Vagina (tissue), 2 donors: ENCODE measurements around the gene PCBP3. TPM values are rescaled to one million over a fixed set of nuclear protein-coding genes. Genes with fewer than 3 reads are reported as not detected.

Experiments used
- DNase-seq, 2 donors: peaks; one replicate each; pipeline ENCODE4 v3.0.0-alpha.2; 2017; ENCODE audit errors: extremely low spot score in 2 of 2
- H3K27ac ChIP-seq: fragments of 200-600 bp; sonication (generic); one replicate; pipeline ENCODE4 v1.5.1; 2019
- H3K27me3 ChIP-seq: fragments of 200-600 bp; sonication (generic); one replicate; pipeline ENCODE4 v1.5.1; 2019
- H3K36me3 ChIP-seq, 2 donors: fragments of 200-600 bp; sonication (generic); one replicate each; pipeline ENCODE4 v1.5.1; 2017 to 2019
- H3K4me1 ChIP-seq: fragments of 200-600 bp; sonication (generic); one replicate; pipeline ENCODE4 v1.5.1; 2019
- H3K4me3 ChIP-seq, 2 donors: fragments of 200-600 bp; sonication (generic); 1 replicate in 1 of 2; 2 replicates in 1 of 2; pipeline ENCODE4 v1.5.1; 2016 to 2019
- H3K9me3 ChIP-seq: fragments of 200-600 bp; sonication (generic); one replicate; pipeline ENCODE4 v1.5.1; 2019
- CTCF ChIP-seq, 3 experiments: fragments of 450-650 bp in 2 of 3; fragments of 200-600 bp in 1 of 3; sonication (generic) in 1 of 3; IDR thresholded peaks; one replicate each; pipeline ENCODE4 v1.5.1; 2017 to 2019; ENCODE audit warnings: antibody characterized with exemption in 3 of 3, mild to moderate bottlenecking in 2 of 3, moderate library complexity in 2 of 3
- POLR2A ChIP-seq, 2 donors: fragments of 450-650 bp; IDR thresholded peaks; one replicate each; pipeline ENCODE4 v1.6.1; 2017; ENCODE audit warnings: antibody characterized with exemption in 2 of 2, mild to moderate bottlenecking in 2 of 2, moderate library complexity in 2 of 2
- POLR2AphosphoS5 ChIP-seq, 2 donors: sonication (generic); formaldehyde crosslinking; IDR thresholded peaks; one replicate each; pipeline ENCODE4 v1.9.0; 2017; ENCODE audit warnings: antibody characterized with exemption in 2 of 2, mild to moderate bottlenecking in 2 of 2, low read depth in 1 of 2; ENCODE audit not compliant: insufficient read depth in 1 of 2
- intact Hi-C: fragments of 100-400 bp; cut with DNase I; formaldehyde crosslinking; loops from one replicate; pipeline ENCODE4 v1.15.1; 2023
- total RNA-seq: library from RNA; depleted of rRNA; stranded (reverse); fragments of >200 nt; gene quantifications from one replicate; pipeline ENCODE4 v1.2.3, GENCODE V29; 2016

PCBP3 gene
- total RNA-seq, 1 donor from 2014 or later = 4.9 TPM

- intact Hi-C loops = no loop called here
- no peak for TF ChIP-seq CTCF (IDR thresholded peaks at IDR 0.05)
- no peak for TF ChIP-seq POLR2AphosphoS5 (IDR thresholded peaks at IDR 0.05; ENCODE audit: insufficient read depth in 1 of 2, low read depth in 1 of 2)
- TF ChIP-seq POLR2A (IDR thresholded peaks at IDR 0.05) = no peak
- no peak overlapping the region for H3K4me3 ChIP-seq
Measured at GRCh38 chr21:45761704-45762103, 118.2 kb downstream of the PCBP3 start.

GRCh38 chr21:45763074-45763473, 119.5 kb downstream of the PCBP3 start:
- TF ChIP-seq POLR2A (IDR thresholded peaks at IDR 0.05) (no peak), CTCF (IDR thresholded peaks at IDR 0.05) (no peak), POLR2AphosphoS5 (IDR thresholded peaks at IDR 0.05; ENCODE audit: insufficient read depth in 1 of 2, low read depth in 1 of 2) (no peak)
- Histone ChIP-seq H3K36me3 (no peaks in the 10 kb centered on the region), H3K4me3 (no peak overlapping the region), H3K9me3 (no peaks in the 10 kb centered on the region), H3K27me3 (no peaks in the 10 kb centered on the region), H3K4me1 (no peaks in the 10 kb centered on the region), H3K27ac (no peak overlapping the region)
- intact Hi-C loops = no loop called here
- no peak for DNase-seq

More at GRCh38 chr21:45761704-45762103, 118.2 kb downstream of the PCBP3 start:
- Histone ChIP-seq H3K36me3 (no peaks in the 10 kb centered on the region), H3K27ac (no peak overlapping the region), H3K27me3 (no peaks in the 10 kb centered on the region), H3K9me3 (no peaks in the 10 kb centered on the region), H3K4me1 (no peaks in the 10 kb centered on the region)
- DNase-seq = no peak

- no peak overlapping the region for H3K4me3 ChIP-seq
- intact Hi-C loops = no loop called here
- H3K4me1 ChIP-seq = no peaks in the 10 kb centered on the region
- no peaks in the 10 kb centered on the region for H3K9me3 ChIP-seq
- H3K27ac ChIP-seq = no peak overlapping the region
- no peaks in the 10 kb centered on the region for H3K27me3 ChIP-seq
- DNase-seq = no peak
- TF ChIP-seq CTCF (IDR thresholded peaks at IDR 0.05) = no peak
- no peak for TF ChIP-seq POLR2A (IDR thresholded peaks at IDR 0.05)
- TF ChIP-seq POLR2AphosphoS5 (IDR thresholded peaks at IDR 0.05; ENCODE audit: insufficient read depth in 1 of 2, low read depth in 1 of 2) = no peak
- H3K36me3 ChIP-seq = no peaks in the 10 kb centered on the region
Measured at GRCh38 chr21:45763506-45763905, 120.0 kb downstream of the PCBP3 start.

GRCh38 chr21:45764792-45765191, 121.3 kb downstream of the PCBP3 start:
- Histone ChIP-seq H3K36me3 (no peaks in the 10 kb centered on the region), H3K27ac (no peak overlapping the region), H3K27me3 (no peaks in the 10 kb centered on the region), H3K9me3 (no peaks in the 10 kb centered on the region), H3K4me3 (no peak overlapping the region), H3K4me1 (no peaks in the 10 kb centered on the region)
- TF ChIP-seq POLR2A (IDR thresholded peaks at IDR 0.05) (no peak), CTCF (IDR thresholded peaks at IDR 0.05) (no peak), POLR2AphosphoS5 (IDR thresholded peaks at IDR 0.05; ENCODE audit: insufficient read depth in 1 of 2, low read depth in 1 of 2) (no peak)
- intact Hi-C loops = no loop called here
- DNase-seq = no peak

- no peak for TF ChIP-seq POLR2AphosphoS5 (IDR thresholded peaks at IDR 0.05; ENCODE audit: insufficient read depth in 1 of 2, low read depth in 1 of 2)
- TF ChIP-seq POLR2A (IDR thresholded peaks at IDR 0.05) = no peak
- TF ChIP-seq CTCF (IDR thresholded peaks at IDR 0.05) = no peak
- DNase-seq = no peak
- no peak overlapping the region for H3K27ac ChIP-seq
- intact Hi-C loops = no loop called here
- H3K36me3 ChIP-seq = no peaks in the 10 kb centered on the region
- no peaks in the 10 kb centered on the region for H3K4me1 ChIP-seq
- no peaks in the 10 kb centered on the region for H3K9me3 ChIP-seq
- H3K27me3 ChIP-seq = no peaks in the 10 kb centered on the region
- no peak overlapping the region for H3K4me3 ChIP-seq
Measured at GRCh38 chr21:45765375-45765774, 121.8 kb downstream of the PCBP3 start.
